Bronchial epithelial cell (primary cell): ENCODE measurements around the gene NR2F6. TPM values are rescaled to one million over a fixed set of nuclear protein-coding genes. Genes with fewer than 3 reads are reported as not detected.

ENCODE experiments used
- DNase-seq: peaks from one replicate; pipeline ENCODE4 v3.0.0-alpha.2; 2010; ENCODE audit warnings: low read depth
- FAIRE-seq: peaks from 2 replicates; lab custom pipeline; 2011; peaks lifted over from hg19 to GRCh38; lab: Jason Lieb, UNC
- H3K27me3 ChIP-seq: 2 replicates; pipeline ENCODE4 v1.5.1; 2011; ENCODE audit warnings: low read length; ENCODE audit not compliant: control insufficient read depth, insufficient read depth
- H3K36me3 ChIP-seq: 2 replicates; pipeline ENCODE4 v1.5.1; 2011; ENCODE audit warnings: low read length; ENCODE audit not compliant: control insufficient read depth, insufficient read depth
- H3K4me3 ChIP-seq: 2 replicates; pipeline ENCODE4 v1.5.1; 2011; ENCODE audit warnings: mild to moderate bottlenecking, low read depth, low read length, control low read depth
- total RNA-seq: library from RNA; depleted of rRNA; stranded (reverse); fragments of >200 nt; gene quantifications from 2 replicates; pipeline ENCODE4 v1.2.1, GENCODE V29; 2014
- TF ChIP-seq, protein P1 (sequence below): IDR thresholded peaks from 2 replicates; pipeline ENCODE4 v1.5.1; 2011; ENCODE audit warnings: mild to moderate bottlenecking, moderate library complexity, low read length, control low read depth, inconsistent platforms; ENCODE audit not compliant: insufficient read depth, severe bottlenecking

Gene NR2F6
- total RNA-seq, 1 donor from 2014 or later, result 124 TPM

DNA sequence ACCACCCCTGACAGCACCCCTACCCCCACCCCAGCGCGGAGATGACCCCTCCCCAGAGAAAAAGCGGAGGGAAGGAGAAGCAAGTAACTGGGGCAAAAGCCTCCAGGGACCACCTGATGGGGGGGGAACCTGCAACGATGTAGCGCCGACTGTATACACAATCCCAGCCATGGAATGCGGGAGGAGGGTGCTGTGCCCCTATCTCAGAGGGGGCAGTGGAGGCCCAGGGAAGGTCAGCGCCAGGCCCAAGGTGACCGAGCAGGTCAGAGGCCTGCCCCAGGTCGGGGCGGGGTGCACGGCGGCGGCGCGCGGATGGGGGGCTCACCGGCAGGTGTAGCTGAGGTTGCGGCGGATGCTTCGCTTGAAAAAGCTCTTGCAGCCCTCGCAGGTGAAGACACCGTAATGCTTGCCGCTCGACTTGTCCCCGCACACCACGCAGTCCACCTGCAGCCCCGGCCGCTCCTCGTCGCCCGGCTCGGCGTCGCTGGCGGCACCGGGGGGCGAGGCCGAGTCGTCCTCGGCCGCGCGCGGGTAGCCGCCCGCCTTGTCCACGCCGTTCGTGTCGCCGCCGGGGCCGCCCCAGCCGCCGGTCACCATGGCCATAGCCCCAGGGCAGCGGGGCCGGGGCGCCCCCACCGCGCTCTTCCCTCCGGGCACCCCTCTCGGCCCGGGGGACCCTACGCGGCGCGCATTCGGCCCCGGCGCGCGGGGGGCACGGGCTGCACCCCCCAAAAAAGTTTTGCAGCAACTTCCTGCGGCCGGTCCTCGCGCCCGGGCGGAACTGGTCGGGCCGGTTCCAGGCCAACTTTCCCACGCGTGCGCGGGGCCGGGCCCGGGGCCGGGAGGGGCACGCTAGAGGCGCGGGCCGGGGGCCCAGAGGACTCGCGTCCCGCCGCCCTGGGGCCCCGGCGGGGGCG lies 843 bp downstream of the NR2F6 start:
- FAIRE-seq (no peak), DNase-seq (no peak)
- Histone ChIP-seq H3K4me3 (peak overlapping the region; percentile 78), H3K27me3 (no peaks in the 10 kb centered on the region), H3K36me3 (peaks cover 6% of the 10 kb centered on the region)
- TF ChIP-seq, protein P1, sequence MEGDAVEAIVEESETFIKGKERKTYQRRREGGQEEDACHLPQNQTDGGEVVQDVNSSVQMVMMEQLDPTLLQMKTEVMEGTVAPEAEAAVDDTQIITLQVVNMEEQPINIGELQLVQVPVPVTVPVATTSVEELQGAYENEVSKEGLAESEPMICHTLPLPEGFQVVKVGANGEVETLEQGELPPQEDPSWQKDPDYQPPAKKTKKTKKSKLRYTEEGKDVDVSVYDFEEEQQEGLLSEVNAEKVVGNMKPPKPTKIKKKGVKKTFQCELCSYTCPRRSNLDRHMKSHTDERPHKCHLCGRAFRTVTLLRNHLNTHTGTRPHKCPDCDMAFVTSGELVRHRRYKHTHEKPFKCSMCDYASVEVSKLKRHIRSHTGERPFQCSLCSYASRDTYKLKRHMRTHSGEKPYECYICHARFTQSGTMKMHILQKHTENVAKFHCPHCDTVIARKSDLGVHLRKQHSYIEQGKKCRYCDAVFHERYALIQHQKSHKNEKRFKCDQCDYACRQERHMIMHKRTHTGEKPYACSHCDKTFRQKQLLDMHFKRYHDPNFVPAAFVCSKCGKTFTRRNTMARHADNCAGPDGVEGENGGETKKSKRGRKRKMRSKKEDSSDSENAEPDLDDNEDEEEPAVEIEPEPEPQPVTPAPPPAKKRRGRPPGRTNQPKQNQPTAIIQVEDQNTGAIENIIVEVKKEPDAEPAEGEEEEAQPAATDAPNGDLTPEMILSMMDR, result no peak

DNA sequence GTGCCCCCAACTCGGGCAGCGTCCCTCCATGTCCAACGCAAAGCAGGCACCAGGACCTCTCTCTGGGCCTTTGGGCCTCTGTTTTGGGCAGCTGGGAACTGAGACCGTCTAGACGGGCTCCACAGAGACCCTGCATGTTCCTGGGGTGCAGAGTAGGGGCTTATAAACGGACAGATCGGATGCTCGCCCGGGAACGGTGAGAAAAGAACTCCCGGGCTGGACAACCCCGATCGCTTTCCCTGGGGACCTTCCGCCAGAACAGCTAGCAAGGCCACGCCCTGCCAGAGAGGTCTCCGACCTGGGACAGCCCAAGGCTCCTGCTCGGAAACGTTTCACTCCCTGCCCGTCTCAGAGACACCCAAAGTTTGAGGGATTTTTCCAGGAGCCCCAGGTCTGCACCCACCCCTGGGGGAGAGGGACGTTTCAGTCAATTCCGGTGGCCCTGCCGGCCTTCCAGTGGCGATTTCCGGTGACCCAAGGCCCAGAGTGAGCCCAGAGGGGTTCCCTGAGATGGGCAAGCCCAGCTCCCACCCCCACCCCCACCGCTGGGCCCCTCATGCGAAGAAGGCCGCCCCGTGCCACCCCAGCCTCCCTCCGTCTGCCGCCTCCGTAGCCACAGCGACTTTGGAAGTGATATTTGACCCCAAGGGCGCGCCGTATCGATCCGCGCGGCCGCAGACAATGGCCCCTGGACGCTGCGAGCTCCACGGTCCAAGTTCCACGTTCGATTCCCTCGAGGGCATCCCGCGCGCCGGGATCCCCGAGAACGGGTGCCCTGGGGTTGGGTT lies 1.7 kb downstream of the NR2F6 start:
- no peak for DNase-seq
- no peak for FAIRE-seq
- TF ChIP-seq, protein P1, result no peak

DNA sequence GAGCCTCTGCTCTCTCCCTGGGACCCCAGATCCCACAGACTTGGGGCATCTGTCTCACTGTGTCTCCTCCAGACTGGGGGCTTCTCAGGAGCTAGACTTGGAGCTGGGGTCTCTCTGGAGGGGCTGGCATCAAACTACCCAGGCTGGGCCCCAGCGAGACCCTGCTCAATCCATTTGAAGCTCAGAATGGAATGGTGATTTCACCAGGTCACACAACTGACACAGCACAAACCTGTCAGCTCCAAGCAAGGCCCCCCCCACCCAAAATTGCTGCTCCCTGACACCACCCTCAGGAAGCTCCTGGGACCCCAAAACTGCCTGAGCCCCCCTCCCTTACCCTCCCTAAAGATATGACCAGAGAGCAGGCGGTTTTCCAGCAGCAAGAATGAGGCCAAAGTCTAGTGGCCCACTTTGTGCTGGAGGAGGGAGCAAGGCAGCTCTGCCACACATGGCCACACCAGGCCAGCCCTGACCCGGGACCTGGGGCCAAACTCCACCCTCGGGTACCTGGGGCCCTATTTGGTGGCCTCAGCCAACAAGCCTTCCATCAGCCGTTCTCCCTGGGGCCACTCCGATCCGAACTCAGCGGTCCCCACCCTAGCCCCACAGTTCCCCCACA lies 2.4 kb downstream of the NR2F6 start:
- peak overlapping the region; percentile 78 for H3K4me3 ChIP-seq
- FAIRE-seq (no peak), DNase-seq (no peak)
- H3K27me3 ChIP-seq, result no peaks in the 10 kb centered on the region
- TF ChIP-seq, protein P1, result no peak
- H3K36me3 ChIP-seq, result peaks cover 8% of the 10 kb centered on the region

More for the DNA sequence above, 1.7 kb downstream of the NR2F6 start:
- Histone ChIP-seq H3K27me3 (no peaks in the 10 kb centered on the region), H3K4me3 (peak overlapping the region; percentile 78), H3K36me3 (peaks cover 6% of the 10 kb centered on the region)

DNA sequence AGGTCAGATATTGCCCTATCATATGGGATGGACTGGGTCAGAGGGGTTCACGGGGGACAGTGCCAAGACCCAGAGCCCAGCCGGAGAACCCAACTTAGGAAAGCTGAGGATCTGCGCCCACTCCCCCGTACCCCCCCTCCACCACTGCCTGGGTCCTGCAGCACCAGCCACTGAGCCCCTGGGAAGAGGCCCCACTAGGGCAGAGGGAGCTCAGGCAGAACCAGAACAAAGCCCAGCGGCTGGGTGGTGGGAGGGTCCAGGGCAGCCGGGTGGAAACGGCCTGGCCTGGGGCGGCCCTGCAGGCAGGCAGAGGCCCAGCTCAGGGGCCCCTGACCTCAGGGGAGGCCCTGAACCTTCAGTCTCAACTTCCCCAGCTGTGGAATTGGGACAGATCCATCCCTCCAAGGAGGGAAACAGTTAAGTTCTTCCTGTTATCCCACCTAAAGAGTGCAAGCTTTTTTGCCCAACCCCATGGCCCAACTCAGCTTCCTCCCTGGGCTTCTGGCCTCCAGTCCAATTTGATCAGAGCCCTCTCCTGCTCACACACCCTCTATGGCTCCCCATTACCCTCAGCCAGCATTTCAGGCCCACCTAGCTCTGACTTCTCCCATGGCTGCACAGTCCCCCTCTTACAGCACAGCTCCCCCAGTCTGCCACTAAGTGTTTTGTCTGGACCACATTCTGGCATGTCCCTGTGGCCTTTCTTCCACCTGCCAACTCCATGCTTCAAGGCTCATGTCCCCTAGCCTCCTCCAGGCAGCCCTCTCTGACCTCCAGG lies 3.1 kb downstream of the NR2F6 start:
- FAIRE-seq (no peak), DNase-seq (no peak)
- H3K4me3 ChIP-seq, result peak overlapping the region; percentile 1
- TF ChIP-seq, protein P1, result no peak
- peaks cover 11% of the 10 kb centered on the region for H3K36me3 ChIP-seq
- no peaks in the 10 kb centered on the region for H3K27me3 ChIP-seq

DNA sequence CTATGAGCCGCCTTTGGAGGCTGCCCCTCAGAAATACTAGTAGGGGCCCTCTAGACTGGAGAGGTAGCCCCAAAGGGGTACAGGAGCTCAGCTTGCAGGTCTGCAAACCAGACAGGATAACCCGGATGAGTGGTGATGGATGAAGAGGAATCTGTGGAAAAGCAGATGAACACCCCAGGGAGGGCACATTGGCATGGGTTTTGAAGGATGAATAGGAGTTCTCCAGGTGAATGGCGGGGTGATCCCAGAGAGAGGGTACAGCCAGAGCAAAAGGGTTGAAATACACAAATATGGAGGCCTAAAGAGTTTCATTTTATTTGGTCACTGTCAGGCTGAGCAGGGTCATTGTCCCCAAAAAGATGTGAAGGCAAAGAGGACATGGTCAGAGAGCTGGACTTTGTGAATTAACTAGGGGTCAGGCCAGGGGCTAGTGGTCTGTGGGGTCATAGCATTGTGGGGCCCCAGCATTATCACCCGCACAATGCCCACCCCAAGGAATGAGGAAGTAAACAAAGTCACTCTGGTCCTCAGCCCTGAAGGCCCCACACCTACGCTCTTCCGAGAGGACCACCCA lies 4.8 kb downstream of the NR2F6 start:
- FAIRE-seq (no peak), DNase-seq (no peak)
- Histone ChIP-seq H3K4me3 (no peak overlapping the region), H3K36me3 (peaks cover 11% of the 10 kb centered on the region), H3K27me3 (no peaks in the 10 kb centered on the region)
- TF ChIP-seq, protein P1, result no peak
